ENCODE data around the gene JAZF1. TPM values are rescaled to one million over a fixed set of nuclear protein-coding genes. Genes with fewer than 3 reads are reported as not detected.

JAZF1 gene
- total RNA-seq, 1 donor from 2014 or later = 3.1 TPM

- no peaks in the 10 kb centered on the region for H3K9me3 Mint-ChIP-seq
- H3K36me3 Mint-ChIP-seq (ENCODE audit: low read depth) = no peaks in the 10 kb centered on the region
- TF ChIP-seq CTCF (conservative IDR thresholded peaks at IDR 0.05) = no peak
- H3K27me3 Mint-ChIP-seq (ENCODE audit: low read depth) = no peaks in the 10 kb centered on the region
- H3K4me3 Mint-ChIP-seq = no peak overlapping the region
- H3K4me1 Mint-ChIP-seq = no peaks in the 10 kb centered on the region
- H3K27ac Mint-ChIP-seq (ENCODE audit: unreplicated experiment) = no peak overlapping the region
- no peak for DNase-seq (ENCODE audit: low read depth, low spot score)
Observed at GRCh38 chr7:27942711-27943110, 237.9 kb downstream of the JAZF1 start.

GRCh38 chr7:27941522-27941921, 239.1 kb downstream of the JAZF1 start:
- no peak overlapping the region for H3K27ac Mint-ChIP-seq (ENCODE audit: unreplicated experiment)
- no peaks in the 10 kb centered on the region for H3K9me3 Mint-ChIP-seq
- no peak for TF ChIP-seq CTCF (conservative IDR thresholded peaks at IDR 0.05)
- H3K4me1 Mint-ChIP-seq = no peaks in the 10 kb centered on the region
- no peaks in the 10 kb centered on the region for H3K27me3 Mint-ChIP-seq (ENCODE audit: low read depth)
- no peaks in the 10 kb centered on the region for H3K36me3 Mint-ChIP-seq (ENCODE audit: low read depth)
- DNase-seq (ENCODE audit: low read depth, low spot score) = no peak
- no peak overlapping the region for H3K4me3 Mint-ChIP-seq

GRCh38 chr7:27940341-27940740, 240.3 kb downstream of the JAZF1 start:
- Mint-ChIP-seq H3K27ac (ENCODE audit: unreplicated experiment) (no peak overlapping the region), H3K4me1 (no peaks in the 10 kb centered on the region), H3K36me3 (ENCODE audit: low read depth) (no peaks in the 10 kb centered on the region), H3K4me3 (no peak overlapping the region), H3K9me3 (no peaks in the 10 kb centered on the region), H3K27me3 (ENCODE audit: low read depth) (peaks cover 3% of the 10 kb centered on the region)
- no peak for DNase-seq (ENCODE audit: low read depth, low spot score)
- no peak for TF ChIP-seq CTCF (conservative IDR thresholded peaks at IDR 0.05)

- Mint-ChIP-seq H3K9me3 (no peaks in the 10 kb centered on the region), H3K27me3 (ENCODE audit: low read depth) (peaks cover 3% of the 10 kb centered on the region), H3K36me3 (ENCODE audit: low read depth) (no peaks in the 10 kb centered on the region), H3K4me3 (no peak overlapping the region), H3K27ac (ENCODE audit: unreplicated experiment) (no peak overlapping the region), H3K4me1 (no peaks in the 10 kb centered on the region)
- TF ChIP-seq CTCF (conservative IDR thresholded peaks at IDR 0.05) = no peak
- no peak for DNase-seq (ENCODE audit: low read depth, low spot score)
Observed at GRCh38 chr7:27939893-27940292, 240.7 kb downstream of the JAZF1 start.

DNA sequence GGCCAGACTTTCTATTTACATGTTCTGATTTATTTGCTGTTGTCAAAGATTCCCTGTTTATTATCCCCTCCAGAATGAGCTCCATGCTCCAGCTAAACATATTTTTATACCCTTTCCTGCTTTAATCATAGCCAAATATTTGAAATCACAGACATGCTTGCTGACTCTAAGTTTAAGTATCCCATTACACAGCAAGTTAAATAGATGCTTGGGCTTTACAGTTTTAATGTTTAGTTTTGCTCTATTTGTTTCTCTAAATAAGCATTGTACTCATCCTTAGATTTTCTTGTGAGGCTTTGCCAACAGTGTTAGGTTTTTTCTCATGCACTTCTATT, 243.9 kb downstream of the JAZF1 start:
- DNase-seq (ENCODE audit: low read depth, low spot score) = no peak
- Mint-ChIP-seq H3K27ac (ENCODE audit: unreplicated experiment) (no peak overlapping the region), H3K27me3 (ENCODE audit: low read depth) (peaks cover 4% of the 10 kb centered on the region), H3K4me3 (no peak overlapping the region), H3K9me3 (no peaks in the 10 kb centered on the region), H3K4me1 (no peaks in the 10 kb centered on the region), H3K36me3 (ENCODE audit: low read depth) (no peaks in the 10 kb centered on the region)
- TF ChIP-seq CTCF (conservative IDR thresholded peaks at IDR 0.05) = no peak
